HG02943 (cell line): ENCODE data around the gene GRP.
"Not testable (repeated sequence)": the region's sequence is repeated elsewhere in the genome, so short reads cannot be mapped to it uniquely, and the experiment has no call there.

ENCODE experiments used
- ATAC-seq: cut with Tn5 transposase; IDR thresholded peaks from one replicate; pipeline ENCODE4 v1.9.1; 2021; ENCODE audit warnings: mild to moderate bottlenecking, low read depth, moderate library complexity; ENCODE audit not compliant: unreplicated experiment

Gene GRP

DNA sequence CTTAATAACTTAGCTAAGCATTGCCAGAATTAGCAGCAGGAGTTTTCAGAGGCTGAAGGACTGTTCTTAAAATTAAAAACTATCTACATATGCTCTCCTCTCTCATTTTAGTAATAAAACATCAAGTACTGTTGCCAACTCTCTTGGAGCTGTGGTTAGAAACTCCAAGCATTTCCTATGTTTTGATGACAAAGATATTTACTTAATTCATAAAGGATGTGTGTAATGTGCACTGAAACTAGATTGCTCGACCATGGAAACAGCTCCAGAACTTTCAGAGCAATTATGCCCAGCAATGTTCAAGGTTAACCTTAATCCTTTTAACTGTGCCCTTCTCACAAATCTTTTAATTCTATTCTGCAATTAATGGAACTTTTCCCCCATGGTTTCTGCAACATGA is 8.4 kb downstream of the GRP start:
- no peak for ATAC-seq

DNA sequence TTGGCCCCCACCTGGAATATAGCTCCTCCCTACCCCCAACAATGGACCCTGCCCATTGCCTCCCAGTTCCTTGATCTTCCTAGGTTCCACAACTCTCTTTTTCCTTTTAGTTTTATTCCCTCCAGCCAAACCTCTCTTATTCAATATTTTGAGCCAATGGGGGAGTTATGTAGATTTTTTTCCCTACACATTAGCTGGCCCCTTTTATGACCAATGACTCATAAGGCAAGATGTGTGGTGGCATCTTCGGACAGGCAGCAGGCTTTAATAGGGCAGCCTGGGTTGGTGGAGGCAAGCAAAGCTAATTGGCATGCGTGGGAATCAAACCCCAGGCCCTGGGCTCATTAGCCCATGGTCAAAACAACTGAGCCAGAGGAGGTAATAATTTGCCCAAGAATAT is 9.2 kb downstream of the GRP start:
- ATAC-seq = no peak

DNA sequence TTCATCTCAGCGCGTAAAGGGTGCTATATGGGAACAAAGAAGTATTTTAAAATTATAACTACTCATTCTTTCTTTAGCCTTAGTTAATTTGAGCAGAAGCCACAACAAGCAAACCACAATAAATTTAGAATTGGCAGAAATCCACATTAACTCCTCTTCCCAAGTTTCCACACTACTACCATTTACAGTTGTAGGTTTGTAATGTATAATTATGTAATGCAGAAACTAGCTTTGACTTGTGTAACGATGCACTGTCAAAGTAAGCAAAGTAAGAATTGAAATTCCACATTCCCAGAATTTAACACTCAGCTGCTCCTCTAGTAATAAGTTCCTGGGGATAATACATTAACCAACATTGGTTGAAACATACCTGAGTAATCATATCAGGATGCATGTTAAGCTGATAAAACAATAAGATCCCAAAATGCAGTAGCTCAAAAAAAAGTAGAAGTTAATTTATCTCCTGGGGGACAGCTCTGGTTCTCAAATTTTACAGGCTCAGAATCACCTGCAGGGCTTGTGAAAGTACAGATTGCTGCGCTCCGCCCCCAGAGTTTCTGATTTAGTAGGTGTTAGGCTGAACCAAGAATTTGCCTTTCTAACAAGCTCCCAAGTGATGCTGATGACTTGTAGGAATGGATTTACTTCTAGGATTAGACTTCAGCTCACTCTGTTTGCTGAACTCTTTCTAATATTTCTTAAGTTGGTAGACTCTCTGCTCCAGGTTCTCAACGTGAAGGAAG is 9.9 kb downstream of the GRP start:
- ATAC-seq = no peak

DNA sequence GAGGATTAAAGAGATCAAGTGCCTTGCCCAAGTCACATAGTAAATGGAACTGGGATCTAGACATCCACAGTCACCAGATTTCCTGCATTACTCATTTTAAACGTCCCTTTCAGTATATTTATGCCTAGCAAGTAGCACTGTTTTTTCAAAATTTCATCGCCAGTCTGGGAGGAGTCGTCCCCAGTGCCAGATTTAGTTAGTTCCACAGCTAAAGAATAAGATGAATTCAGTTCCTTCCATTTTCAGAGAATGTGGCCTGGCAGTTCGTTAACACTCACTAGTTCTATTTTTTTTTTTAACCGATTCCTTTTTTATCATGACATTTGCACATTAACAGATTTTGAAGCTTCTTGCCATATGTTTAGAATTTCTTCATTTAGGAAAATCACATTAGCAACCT is 11.2 kb downstream of the GRP start:
- ATAC-seq = no peak

DNA sequence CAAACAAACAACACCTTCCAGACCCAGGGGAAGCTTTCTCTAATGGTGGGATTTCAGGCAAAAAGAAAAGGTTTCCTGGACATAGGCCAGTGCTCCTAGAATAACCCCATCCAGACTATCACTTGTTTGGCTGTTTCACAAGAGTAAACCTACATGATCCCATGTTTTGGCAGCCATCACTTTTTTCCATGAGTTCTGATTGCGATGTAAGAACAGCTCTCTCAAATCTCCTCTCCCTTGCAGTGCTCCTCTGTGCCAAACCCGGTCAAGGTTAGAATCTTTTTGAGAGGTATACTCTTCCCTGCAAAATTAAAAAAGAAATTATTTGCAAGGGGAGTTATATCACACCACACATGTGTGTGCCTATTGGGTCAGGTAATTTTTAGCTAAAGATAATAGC is 11.9 kb downstream of the GRP start:
- no peak for ATAC-seq

DNA sequence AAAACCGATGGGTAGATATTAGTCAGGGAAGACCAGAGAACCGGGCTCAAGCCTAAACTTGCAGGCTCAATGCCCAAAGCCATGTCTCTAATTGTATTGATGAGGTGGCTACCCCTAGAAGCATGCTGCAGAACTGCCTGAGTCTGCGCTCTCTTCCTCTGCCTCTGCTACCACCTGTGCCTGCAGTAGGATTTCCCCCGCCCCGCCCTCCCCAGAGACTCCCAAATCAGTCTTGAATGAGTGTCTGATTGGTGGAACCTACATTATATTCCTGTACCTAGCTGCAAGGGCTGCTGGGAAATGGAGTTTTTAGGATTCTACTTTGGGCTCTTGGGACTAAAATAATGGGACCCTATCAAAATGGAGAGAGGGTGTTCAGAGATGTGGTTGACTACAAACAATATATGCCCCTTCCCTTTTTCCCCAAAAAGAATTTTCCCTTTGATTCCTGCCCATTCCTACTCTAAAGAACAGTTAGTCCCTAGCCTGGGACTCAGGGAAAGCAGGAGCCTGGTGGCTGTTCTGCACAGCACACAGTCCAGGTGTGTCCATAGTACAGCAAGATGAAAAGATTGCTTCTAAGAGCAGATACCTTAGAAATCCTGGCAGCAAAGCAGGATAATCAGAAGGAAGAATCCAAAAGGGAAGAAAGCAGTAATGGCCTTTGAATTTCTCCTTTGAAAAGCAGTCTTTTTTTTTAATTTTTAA is 12.5 kb downstream of the GRP start:
- no peak for ATAC-seq

DNA sequence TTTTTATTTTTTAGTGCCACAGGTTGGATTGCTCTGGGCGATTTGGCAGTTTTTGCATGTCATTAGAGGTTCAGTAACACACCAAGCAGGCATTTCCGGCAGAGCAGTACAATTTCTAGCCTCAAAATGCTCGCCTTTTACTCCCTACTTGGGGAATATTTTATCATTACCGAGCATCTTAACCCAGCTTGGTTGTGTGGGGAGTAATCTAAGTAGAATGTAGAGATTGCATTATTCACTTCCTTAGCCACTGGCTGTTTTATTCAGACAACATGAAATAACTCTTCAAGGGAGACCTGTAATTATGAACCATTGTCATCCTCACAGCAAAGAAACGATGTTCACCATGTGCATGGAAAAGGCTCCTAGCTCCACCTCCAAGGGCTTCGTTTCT is 13.1 kb downstream of the GRP start:
- no peak for ATAC-seq

DNA sequence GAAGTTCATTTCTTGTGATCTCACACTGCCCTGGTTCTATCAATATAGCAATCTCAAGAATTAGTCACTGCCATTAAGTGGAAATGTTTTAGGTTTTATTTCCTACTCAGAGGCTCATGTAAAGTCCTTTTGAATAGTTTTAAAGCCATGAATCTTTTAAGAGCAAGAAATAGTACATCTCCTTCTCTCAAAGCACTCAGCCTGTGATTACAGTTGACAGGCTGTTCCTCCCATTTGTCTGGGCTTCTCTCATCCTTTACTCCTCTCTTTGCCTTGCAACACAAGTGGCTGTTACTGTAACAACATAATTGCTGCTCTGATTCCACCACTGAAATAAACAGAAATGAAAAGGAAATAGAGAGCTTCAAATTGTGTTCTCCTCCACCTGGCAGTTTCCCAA is 18.4 kb downstream of the GRP start:
- no peak for ATAC-seq

DNA sequence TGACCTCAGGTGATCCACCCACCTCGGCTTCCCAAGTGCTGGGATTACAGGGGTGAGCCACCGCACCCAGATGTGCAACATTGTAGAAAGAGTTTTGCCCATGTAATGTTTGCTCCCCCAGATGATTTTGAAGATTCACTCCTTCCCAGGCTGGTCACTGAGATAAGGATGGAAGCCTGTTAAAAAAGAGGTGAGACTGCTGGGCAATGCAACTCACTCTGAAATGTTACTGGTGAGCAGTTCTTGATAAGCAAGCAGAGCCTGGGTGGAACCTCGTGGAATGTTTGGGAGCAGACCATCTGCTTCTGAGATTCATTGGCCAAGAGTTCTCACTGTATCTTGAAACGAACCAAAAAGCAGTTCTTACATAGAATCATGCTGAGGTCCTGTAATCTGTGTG is 19.7 kb downstream of the GRP start:
- ATAC-seq = no peak

DNA sequence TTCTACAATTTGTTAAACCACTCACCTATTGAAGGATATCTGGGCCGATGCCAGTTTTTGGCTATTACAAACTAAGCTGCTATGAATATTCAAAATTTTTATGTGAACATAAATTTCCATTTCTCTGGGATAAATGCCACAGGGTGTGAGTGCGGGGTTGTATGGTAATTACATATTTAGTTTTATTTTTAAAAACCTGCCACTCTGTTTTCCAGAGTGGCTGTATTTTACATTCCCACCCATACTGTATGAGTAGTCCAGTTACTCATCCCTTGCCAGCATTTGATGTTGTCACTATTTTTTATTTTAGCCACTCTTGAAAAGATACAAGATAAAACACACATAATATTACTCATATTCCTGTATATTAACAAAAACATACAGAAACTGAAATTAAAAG is 22.9 kb downstream of the GRP start:
- no peak for ATAC-seq

DNA sequence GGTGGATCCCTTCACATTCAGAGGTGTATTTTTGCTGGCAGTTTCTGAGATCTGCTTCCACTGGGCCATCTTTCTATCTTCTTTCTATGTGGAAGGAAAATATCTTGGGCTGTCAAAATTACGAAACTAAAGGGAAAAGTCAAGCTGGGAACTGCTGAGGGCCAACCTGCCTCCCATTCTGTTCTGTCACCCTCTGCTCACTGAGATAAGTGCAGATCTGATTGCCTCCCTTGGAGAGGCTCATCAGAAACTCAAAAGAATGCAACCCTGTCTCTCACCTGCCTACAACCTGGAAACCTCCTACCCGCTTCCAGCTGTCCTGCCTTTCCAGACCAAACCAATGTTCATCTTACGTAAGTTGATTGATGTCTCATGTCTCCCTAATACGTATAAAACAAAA is 26.8 kb downstream of the GRP start:
- ATAC-seq = no peak

DNA sequence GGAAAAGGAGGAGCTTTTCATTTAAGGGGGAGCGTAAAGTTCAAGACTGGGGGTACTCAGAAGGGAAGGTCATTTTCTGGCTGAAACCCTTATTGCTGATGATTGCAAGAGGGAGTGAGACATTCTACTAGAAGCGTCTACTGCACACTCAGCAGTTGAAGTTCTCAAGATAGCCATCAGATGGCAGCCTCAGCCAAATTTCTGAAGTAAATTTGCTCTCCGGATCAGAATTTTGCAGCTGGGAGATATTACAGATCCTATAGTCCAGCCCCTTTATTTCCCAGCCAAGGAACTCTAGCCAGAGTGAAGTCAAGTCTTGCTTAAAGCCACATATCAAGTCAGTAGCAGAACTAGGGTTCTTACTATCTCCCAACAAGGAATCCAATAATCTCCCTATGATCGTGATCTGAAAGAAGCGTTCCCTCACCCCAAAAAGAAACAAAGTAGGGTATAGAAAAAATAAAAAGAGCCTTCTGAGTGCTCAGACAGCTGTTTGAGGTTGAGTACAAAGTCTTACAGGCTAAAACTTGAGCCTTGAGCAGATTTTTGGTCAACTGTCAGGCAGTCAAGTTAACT is 29.3 kb downstream of the GRP start:
- ATAC-seq = no peak

DNA sequence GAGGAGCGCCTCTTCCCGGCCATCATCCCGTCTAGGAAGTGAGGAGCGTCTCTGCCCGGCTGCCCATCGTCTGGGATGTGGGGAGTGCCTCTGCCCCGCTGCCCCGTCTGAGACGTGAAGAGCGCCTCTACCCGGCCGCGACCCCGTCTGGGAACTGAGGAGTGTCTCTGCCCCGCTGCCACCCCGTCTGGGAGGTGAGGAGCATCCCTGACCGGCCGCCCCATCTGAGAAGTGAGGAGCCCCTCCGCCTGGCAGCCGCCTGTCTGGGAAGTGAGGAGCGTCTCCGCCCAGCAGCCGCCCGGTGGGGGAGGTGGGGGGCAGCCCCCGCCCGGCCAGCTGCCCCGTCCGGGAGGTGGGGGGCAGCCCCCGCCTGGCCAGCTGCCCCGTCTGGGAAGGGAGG is 35.5 kb downstream of the GRP start:
- not testable (repeated sequence) for ATAC-seq

DNA sequence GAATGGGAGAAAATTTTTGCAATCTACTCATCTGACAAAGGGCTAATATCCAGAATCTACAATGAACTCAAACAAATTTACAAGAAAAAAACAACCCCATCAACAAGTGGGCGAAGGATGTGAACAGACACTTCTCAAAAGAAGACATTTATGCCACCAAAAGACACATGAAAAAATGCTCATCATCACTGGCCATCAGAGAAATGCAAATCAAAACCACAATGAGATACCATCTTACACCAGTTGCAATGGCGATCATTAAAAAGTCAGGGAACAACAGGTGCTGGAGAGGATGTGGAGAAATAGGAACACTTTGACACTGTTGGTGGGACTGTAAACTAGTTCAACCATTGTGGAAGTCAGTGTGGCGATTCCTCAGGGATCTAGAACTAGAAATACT is 41.9 kb downstream of the GRP start:
- not testable (repeated sequence) for ATAC-seq

DNA sequence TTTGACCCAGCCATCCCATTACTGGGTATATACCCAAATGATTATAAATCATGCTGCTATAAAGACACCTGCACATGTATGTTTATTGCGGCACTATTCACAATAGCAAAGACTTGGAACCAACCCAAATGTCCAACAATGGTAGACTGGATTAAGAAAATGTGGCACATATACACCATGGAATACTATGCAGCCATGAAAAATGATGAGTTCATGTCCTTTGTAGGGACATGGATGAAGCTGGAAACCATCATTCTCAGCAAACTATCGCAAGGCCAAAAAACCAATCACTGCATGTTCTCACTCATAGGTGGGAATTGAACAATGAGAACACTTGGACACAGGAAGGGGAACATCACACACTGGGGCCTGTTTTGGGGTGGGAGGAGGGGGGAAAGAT is 42.3 kb downstream of the GRP start:
- ATAC-seq = not testable (repeated sequence)

DNA sequence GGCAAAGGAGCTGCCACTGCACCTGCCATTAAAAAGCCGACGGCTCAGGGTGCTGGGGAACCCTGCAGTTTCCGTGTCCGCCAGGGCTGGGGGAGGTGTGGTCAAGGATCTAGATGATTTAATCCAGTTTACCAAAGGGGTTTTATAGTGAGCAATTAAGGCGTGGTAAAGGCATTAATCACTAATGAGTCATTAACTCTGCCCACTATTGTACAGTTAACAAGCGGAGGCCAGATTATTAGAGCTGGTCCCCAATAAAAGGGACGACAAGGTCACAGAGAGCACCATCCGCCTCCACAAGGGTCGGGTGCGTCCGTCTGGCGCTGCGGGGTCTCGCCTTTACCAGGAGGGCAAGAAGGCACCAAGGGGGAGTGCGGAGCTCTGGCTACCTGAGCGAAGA is 43.7 kb downstream of the GRP start:
- ATAC-seq = no peak

DNA sequence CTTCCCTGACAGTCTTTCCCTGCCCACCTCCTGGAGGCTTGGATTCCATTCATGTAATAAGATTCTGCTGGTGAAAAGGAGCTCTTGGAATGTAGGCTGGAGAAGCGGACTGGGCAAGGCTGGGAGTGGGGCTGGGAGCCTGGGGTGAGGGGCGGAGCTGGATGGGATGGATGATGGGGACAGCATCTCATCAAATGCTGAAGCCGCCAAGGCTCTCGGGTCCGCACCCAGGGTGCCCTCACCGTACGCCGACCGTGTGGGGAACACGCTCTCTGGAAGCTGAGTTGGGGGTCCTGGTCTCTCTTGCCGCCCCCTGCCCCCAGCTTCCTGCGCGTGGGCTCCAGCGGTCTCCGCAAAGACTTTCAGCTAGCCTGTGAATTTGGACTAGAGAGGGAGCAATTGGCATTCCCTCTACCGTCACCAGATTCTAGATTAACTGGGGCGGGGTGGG is 44.2 kb downstream of the GRP start:
- ATAC-seq = no peak

DNA sequence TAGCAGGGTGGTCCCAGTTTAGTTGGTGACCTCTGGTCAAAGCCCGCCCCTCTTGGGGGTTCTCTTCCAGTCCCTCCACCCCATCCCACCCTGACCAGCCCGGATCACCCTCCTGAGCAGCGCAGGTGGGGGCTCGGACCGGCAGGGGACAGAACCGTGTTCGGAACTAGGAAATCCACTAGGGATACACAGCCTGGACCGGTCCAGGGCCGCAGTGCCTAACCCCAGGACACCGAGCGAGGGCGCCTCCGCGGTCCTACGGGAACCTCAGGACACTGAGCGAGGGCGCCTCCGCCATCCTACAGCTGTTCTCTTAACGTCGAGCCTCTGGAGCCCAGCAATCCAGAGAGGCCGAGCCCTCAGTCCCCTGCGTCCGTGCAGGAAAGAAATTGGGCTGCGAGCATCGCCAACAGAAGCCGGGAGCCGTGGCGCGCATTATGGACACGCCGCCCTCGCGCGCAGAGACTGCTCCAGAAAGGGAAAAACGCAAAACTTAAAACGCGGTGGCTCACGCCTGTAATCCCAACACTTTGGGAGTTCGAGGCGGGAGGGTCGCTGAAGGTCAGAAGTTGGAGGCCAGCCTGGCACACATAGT is 44.8 kb downstream of the GRP start:
- no peak for ATAC-seq

DNA sequence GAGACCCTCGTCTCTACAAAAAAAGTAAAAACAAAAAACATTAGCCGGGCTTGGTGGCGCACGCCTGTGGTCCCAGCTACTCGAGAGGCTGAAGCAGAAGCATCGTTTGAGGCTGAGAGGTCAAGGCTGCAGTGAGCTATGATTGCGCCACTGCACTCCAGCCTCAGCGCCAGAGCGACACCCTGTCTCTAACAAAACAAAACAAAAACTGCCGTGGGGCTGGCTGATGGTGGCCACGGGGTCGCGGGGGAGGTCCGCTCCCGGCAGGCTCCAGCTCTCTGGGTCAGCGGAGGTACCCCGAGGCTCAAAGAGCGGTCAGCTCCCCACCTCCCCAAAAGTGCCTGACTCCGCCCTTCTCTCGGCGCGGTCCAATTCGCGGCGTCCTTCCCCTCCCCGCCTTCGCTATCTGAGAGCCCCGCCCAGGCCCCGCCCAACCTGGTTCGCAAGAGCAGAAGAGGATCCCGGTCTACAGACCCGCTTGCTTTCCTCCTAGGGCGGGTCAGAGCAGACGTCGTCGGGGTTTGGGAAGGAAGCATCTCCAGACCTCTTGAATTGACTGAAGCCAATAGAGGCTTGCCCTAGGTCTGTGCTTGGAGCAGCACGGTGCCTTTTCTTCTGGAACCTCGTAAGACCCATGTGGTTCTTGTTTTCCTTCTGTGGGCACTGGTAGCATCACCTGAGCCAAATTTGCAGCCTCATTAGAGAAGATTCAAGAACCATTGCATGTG is 45.5 kb downstream of the GRP start:
- no peak for ATAC-seq

DNA sequence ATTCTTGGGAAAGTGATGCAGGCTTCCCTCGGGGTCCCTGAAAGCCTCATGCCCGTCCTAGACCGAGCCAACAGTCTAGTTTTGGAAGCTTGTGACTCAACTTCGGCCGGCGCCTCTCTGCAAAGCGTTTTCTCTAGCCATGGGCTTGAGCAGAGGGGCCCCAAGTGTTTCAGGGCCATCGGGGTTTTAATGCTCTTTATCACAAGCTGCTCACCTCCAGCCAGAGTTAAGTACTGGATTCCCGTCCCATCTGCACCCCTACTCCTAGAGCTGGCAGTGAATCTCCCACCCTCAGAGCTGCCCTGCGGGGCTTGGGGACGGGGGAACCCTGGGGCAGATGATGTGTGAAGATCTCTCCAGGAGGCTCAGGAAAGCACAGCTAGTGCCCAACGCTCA is 46.0 kb downstream of the GRP start:
- ATAC-seq = no peak

DNA sequence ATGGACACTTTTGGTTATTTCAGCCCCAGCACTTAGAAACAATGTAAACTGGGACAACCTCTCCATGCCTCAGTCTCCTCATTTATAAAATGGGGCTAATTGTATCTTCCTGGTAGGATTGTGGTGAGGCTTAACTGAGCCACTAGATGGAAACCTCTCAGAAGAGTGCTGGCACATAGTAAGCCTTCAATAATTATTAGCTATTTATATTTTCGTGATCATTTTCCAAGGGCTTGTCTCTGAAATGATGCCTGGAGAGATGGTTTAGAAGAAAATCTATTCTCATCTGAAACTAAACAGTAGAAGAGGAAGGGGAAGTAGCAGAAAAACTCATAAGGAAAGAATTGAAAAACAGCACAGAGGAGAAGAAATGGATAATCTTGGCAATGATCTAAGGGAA is 46.5 kb downstream of the GRP start:
- no peak for ATAC-seq
